Testis (tissue), 3 donors: ENCODE results near the gene COG4. TPM values are rescaled to one million over a fixed set of nuclear protein-coding genes. Genes with fewer than 3 reads are reported as not detected.

Source experiments
- DNase-seq: peaks from one replicate; pipeline ENCODE4 v3.0.0-alpha.2; 2019
- H3K27ac ChIP-seq, 2 donors: fragments of 200-600 bp; sonication (generic); one replicate each; pipeline ENCODE4 v1.5.1; 2019
- H3K27me3 ChIP-seq: fragments of 200-600 bp; sonication (generic); one replicate; pipeline ENCODE4 v1.5.1; 2019
- H3K36me3 ChIP-seq: fragments of 200-600 bp; sonication (generic); one replicate; pipeline ENCODE4 v1.5.1; 2017; ENCODE audit warnings: low read depth; ENCODE audit errors: missing control alignments
- H3K4me1 ChIP-seq: fragments of 200-600 bp; sonication (generic); one replicate; pipeline ENCODE4 v1.5.1; 2019
- H3K4me3 ChIP-seq, 2 donors: fragments of 200-600 bp; sonication (generic); one replicate each; pipeline ENCODE4 v1.5.1; 2017 to 2019
- H3K9me3 ChIP-seq: fragments of 200-600 bp; sonication (generic); one replicate; pipeline ENCODE4 v1.5.1; 2017
- CTCF ChIP-seq, 3 experiments: fragments of 450-650 bp in 2 of 3; fragments of 200-600 bp in 1 of 3; sonication (generic) in 1 of 3; IDR thresholded peaks; one replicate each; pipeline ENCODE4 v1.5.1; 2016 to 2019; ENCODE audit warnings: antibody characterized with exemption in 3 of 3, mild to moderate bottlenecking in 2 of 3, moderate library complexity in 1 of 3
- POLR2A ChIP-seq: fragments of 450-650 bp; IDR thresholded peaks from one replicate; pipeline ENCODE4 v1.6.1; 2017; ENCODE audit warnings: antibody characterized with exemption, mild to moderate bottlenecking, moderate library complexity
- whole genome bisulfite sequencing, 2 donors: methylation state at CpG; one replicate each; pipeline ENCODE4 v1.1.5; 2018; 5-methylcytosine and 5-hydroxymethylcytosine counted together
- intact Hi-C: fragments of 100-400 bp; cut with DNase I; formaldehyde crosslinking; loops from one replicate; pipeline ENCODE4 v1.15.1; 2023; ENCODE audit warnings: low total_unique reads
- polyA plus RNA-seq: library from polyadenylated mRNA; stranded (reverse); fragments of 350-450 nt; fragmentation: Illumina TruSeq; extraction: RNeasy Lipid Tissue Mini Kit (QIAGEN cat#74804); gene quantifications from one replicate; pipeline ENCODE4 v1.2.3, GENCODE V29; 2014; ENCODE audit warnings: low read depth, low replicate concordance; ENCODE audit not compliant: insufficient read depth
- total RNA-seq, 2 donors: library from RNA; depleted of rRNA; stranded (reverse); fragments of >200 nt; gene quantifications; one replicate each; pipeline ENCODE4 v1.2.3, GENCODE V29; 2016

The COG4 gene
- total and polyA plus RNA-seq, 3 donors from 2014 or later, result 65.9 to 85.9 (median 85.2) TPM

- TF ChIP-seq POLR2A (no peak), CTCF (IDR thresholded peaks at IDR 0.05) (no peak)
- no peaks in the 10 kb centered on the region for H3K27me3 ChIP-seq
- peak overlapping the region; percentile 78 to 98 for H3K4me3 ChIP-seq
- WGBS, 2 donors, result 33 to 47% methylated on average over 17 to 18 of the region's 18 CpGs
- H3K9me3 ChIP-seq, result no peaks in the 10 kb centered on the region
- no peak for DNase-seq
- peak overlapping the region in 1 of 2 donors; percentile 87 for H3K27ac ChIP-seq
- no peaks in the 10 kb centered on the region for H3K36me3 ChIP-seq
- peaks cover 8% of the 10 kb centered on the region for H3K4me1 ChIP-seq
- intact Hi-C loops, result loop anchor here (10.0 kb wide), 1 partner anchor 132 kb away; no protein-coding TSS in a partner anchor
Measured at GRCh38 chr16:70522216-70523075, 908 bp downstream of the COG4 start.

- no peaks in the 10 kb centered on the region for H3K27me3 ChIP-seq
- H3K36me3 ChIP-seq, result no peaks in the 10 kb centered on the region
- TF ChIP-seq CTCF (IDR thresholded peaks at IDR 0.05), result no peak
- TF ChIP-seq POLR2A, result no peak
- H3K27ac ChIP-seq, result no peak overlapping the region
- 90 to 92% methylated on average over 8 of the region's 8 CpGs for WGBS, 2 donors
- no peak for DNase-seq
- no peaks in the 10 kb centered on the region for H3K9me3 ChIP-seq
- H3K4me1 ChIP-seq, result peaks cover 5% of the 10 kb centered on the region
- H3K4me3 ChIP-seq, result no peak overlapping the region
- intact Hi-C loops, result loop anchor here (10.0 kb wide), 1 partner anchor 134 kb away; no protein-coding TSS in a partner anchor
Measured at GRCh38 chr16:70520612-70521297, 2.6 kb downstream of the COG4 start.

- DNase-seq, result no peak
- H3K27ac ChIP-seq, result no peak overlapping the region
- no peaks in the 10 kb centered on the region for H3K9me3 ChIP-seq
- no peak for TF ChIP-seq CTCF (IDR thresholded peaks at IDR 0.05)
- no peak for TF ChIP-seq POLR2A
- 87 to 92% methylated on average over 5 of the region's 5 CpGs for WGBS, 2 donors
- H3K4me1 ChIP-seq, result no peaks in the 10 kb centered on the region
- H3K4me3 ChIP-seq, result no peak overlapping the region
- H3K27me3 ChIP-seq, result no peaks in the 10 kb centered on the region
- H3K36me3 ChIP-seq, result no peaks in the 10 kb centered on the region
- intact Hi-C loops, result no loop called here
Measured at GRCh38 chr16:70512456-70512855, 10.9 kb downstream of the COG4 start.

GRCh38 chr16:70511833-70512232 lies 11.5 kb downstream of the COG4 start:
- Histone ChIP-seq H3K27me3 (no peaks in the 10 kb centered on the region), H3K4me1 (no peaks in the 10 kb centered on the region), H3K27ac (no peak overlapping the region), H3K9me3 (no peaks in the 10 kb centered on the region), H3K36me3 (no peaks in the 10 kb centered on the region), H3K4me3 (no peak overlapping the region)
- DNase-seq, result no peak
- 97 to 100% methylated on average over 1 of the region's 1 CpG for WGBS, 2 donors
- intact Hi-C loops, result no loop called here
- TF ChIP-seq CTCF (IDR thresholded peaks at IDR 0.05) (no peak), POLR2A (no peak)
